Endodermal cell (in vitro differentiated cells): Measurements from ENCODE around the gene KCNB1. TPM values are rescaled to one million over a fixed set of nuclear protein-coding genes. Genes with fewer than 3 reads are reported as not detected.

ENCODE experiments used
- DNase-seq: peaks from one replicate; pipeline ENCODE4 v3.0.0-alpha.2; 2017
- H3K27ac ChIP-seq: 2 replicates; pipeline ENCODE4 v1.5.1; 2013; ENCODE audit warnings: mild to moderate bottlenecking, low read depth, low read length, moderate library complexity
- H3K27me3 ChIP-seq: 2 replicates; pipeline ENCODE4 v1.6.1; 2013; ENCODE audit warnings: mild to moderate bottlenecking, low read length, moderate library complexity; ENCODE audit not compliant: insufficient read depth, control insufficient read depth, poor library complexity, severe bottlenecking
- H3K36me3 ChIP-seq: 2 replicates; pipeline ENCODE4 v1.7.0; 2013; ENCODE audit warnings: mild to moderate bottlenecking, low read length, moderate library complexity; ENCODE audit not compliant: control insufficient read depth, insufficient read depth
- H3K4me1 ChIP-seq: one replicate; pipeline ENCODE4 v1.7.0; 2013; ENCODE audit warnings: low read length; ENCODE audit not compliant: control insufficient read depth, insufficient read depth
- H3K4me3 ChIP-seq: 2 replicates; pipeline ENCODE4 v1.5.1; 2013; ENCODE audit warnings: mild to moderate bottlenecking, low read length, moderate library complexity
- H3K9ac ChIP-seq: 2 replicates; pipeline ENCODE4 v1.6.1; 2013; ENCODE audit warnings: mild to moderate bottlenecking, low read length, moderate library complexity; ENCODE audit not compliant: poor library complexity, severe bottlenecking; ENCODE audit errors: extremely low read depth
- H3K9me3 ChIP-seq: 2 replicates; pipeline ENCODE4 v1.6.1; 2013; ENCODE audit warnings: mild to moderate bottlenecking, low read length, moderate library complexity; ENCODE audit not compliant: control insufficient read depth
- H3K27ac Mint-ChIP-seq: 2 replicates; pipeline ENCODE4 v1.8.0; 2020; ENCODE audit warnings: mixed read lengths
- H3K27me3 Mint-ChIP-seq: 2 replicates; pipeline ENCODE4 v1.8.0; 2021; ENCODE audit warnings: mild to moderate bottlenecking, mixed read lengths; ENCODE audit not compliant: insufficient read depth
- H3K36me3 Mint-ChIP-seq: 2 replicates; pipeline ENCODE4 v1.8.0; 2020; ENCODE audit warnings: low read depth, mixed read lengths
- H3K4me1 Mint-ChIP-seq: 2 replicates; pipeline ENCODE4 v1.8.0; 2020; ENCODE audit warnings: mixed read lengths
- H3K4me3 Mint-ChIP-seq: 2 replicates; pipeline ENCODE4 v1.8.0; 2020; ENCODE audit warnings: mild to moderate bottlenecking, moderate library complexity, mixed read lengths
- H3K9me3 Mint-ChIP-seq: 2 replicates; pipeline ENCODE4 v1.8.0; 2020; ENCODE audit warnings: mild to moderate bottlenecking, mixed read lengths
- CTCF ChIP-seq: fragments of 200-600 bp; sonication (generic); conservative IDR thresholded peaks from 2 replicates; pipeline ENCODE4 v1.5.0; 2021; ENCODE audit warnings: antibody characterized with exemption, mild to moderate bottlenecking
- WGBS, 2 experiments: methylation state at CpG; one replicate each; pipeline versions ENCODE4 v1.1.5 to v1.1.7; 2013; ENCODE audit warnings: missing lambda C conversion rate in 2 of 2, mixed read lengths in 1 of 2; ENCODE audit not compliant: insufficient coverage in 1 of 2, insufficient read length in 1 of 2; 5-methylcytosine and 5-hydroxymethylcytosine counted together
- total RNA-seq, 2 donors: library from RNA; stranded (reverse); fragmentation: NEBNext Ultra II Directional in 1 of 2; extraction: Animal tissue kit (Norgen Biotek cat#: 25700) in 1 of 2; gene quantifications; 2 replicates in 1 of 2; 3 replicates in 1 of 2; pipeline ENCODE4 v1.2.1, GENCODE V29; 2021

The KCNB1 gene
- total RNA-seq, 2 donors from 2014 or later = 0.46 to 0.84 TPM

- H3K27me3 ChIP-seq = peaks cover 10% of the 10 kb centered on the region
- no peak overlapping the region for H3K27ac ChIP-seq
- no peak overlapping the region for H3K9ac ChIP-seq
- Mint-ChIP-seq H3K4me1 (peaks cover 9% of the 10 kb centered on the region), H3K9me3 (no peaks in the 10 kb centered on the region), H3K4me3 (no peak overlapping the region), H3K36me3 (no peaks in the 10 kb centered on the region), H3K27me3 (peaks cover 15% of the 10 kb centered on the region), H3K27ac (no peak overlapping the region)
- no peak for DNase-seq
- WGBS, 2 experiments = 60 to 79% methylated on average over 4 to 7 of the region's 7 CpGs
- no peaks in the 10 kb centered on the region for H3K36me3 ChIP-seq
- no peak for TF ChIP-seq CTCF
- no peak overlapping the region for H3K4me3 ChIP-seq
- no peaks in the 10 kb centered on the region for H3K9me3 ChIP-seq
- H3K4me1 ChIP-seq = peaks cover 10% of the 10 kb centered on the region
These were observed 4.2 kb downstream of the KCNB1 start for GRCh38 chr20:49478266-49478665.

DNA sequence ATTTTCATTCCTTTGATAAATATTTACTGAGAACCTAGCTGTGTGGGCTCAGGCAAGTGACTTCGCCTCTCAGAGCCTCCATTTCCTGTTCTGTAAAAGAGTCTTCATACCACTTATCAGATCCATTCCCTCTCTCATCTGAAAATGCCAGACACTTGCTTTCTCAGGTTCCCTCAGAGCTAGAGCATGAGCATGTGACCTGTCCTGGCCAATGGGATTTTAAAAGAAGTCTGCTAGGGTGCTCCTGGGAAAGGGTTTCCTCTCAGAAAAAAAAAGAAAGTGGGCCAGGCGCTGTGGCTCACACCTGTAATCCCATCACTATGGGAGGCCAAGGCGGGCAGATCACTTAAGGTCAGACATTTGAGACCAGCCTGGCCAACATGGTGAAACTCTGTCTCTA lies 5.3 kb downstream of the KCNB1 start:
- peaks cover 10% of the 10 kb centered on the region for H3K4me1 ChIP-seq
- H3K4me3 Mint-ChIP-seq = no peak overlapping the region
- no peak overlapping the region for H3K4me3 ChIP-seq
- H3K4me1 Mint-ChIP-seq = peaks cover 9% of the 10 kb centered on the region
- H3K27ac Mint-ChIP-seq = no peak overlapping the region
- no peak overlapping the region for H3K27ac ChIP-seq
- no peaks in the 10 kb centered on the region for H3K9me3 ChIP-seq
- H3K27me3 Mint-ChIP-seq = peaks cover 11% of the 10 kb centered on the region
- no peaks in the 10 kb centered on the region for H3K36me3 Mint-ChIP-seq
- TF ChIP-seq CTCF = no peak
- peaks cover 6% of the 10 kb centered on the region for H3K27me3 ChIP-seq
- DNase-seq = peak; percentile 65
- 88 to 93% methylated on average over 2 to 3 of the region's 3 CpGs for WGBS, 2 experiments
- H3K36me3 ChIP-seq = no peaks in the 10 kb centered on the region
- H3K9me3 Mint-ChIP-seq = no peaks in the 10 kb centered on the region
- no peak overlapping the region for H3K9ac ChIP-seq

DNA sequence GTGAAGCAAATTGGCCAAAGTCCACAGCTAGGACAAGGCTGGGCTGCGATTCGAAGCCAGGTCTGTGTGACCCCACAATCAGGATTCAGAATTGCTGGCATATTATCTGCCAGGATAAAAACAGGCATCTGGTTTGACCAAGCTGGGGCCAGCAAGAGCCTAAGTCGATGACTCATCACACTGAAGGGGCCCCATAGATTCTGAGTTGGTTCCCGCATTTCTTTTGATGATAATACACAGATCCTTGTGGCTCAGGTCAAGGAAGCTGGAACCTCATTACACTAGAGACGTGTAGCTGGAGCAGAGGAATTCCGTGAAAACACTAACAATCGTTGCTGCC lies 6.5 kb downstream of the KCNB1 start:
- Mint-ChIP-seq H3K4me1 (peaks cover 9% of the 10 kb centered on the region), H3K27me3 (peaks cover 5% of the 10 kb centered on the region)

More for the DNA sequence above, 6.5 kb downstream of the KCNB1 start:
- no peak overlapping the region for H3K27ac ChIP-seq
- H3K36me3 ChIP-seq = no peaks in the 10 kb centered on the region
- Mint-ChIP-seq H3K27ac (no peak overlapping the region), H3K9me3 (no peaks in the 10 kb centered on the region), H3K36me3 (no peaks in the 10 kb centered on the region), H3K4me3 (no peak overlapping the region)
- peaks cover 10% of the 10 kb centered on the region for H3K4me1 ChIP-seq
- no peak for TF ChIP-seq CTCF
- no peak overlapping the region for H3K9ac ChIP-seq
- WGBS, 2 experiments = 90% methylated on average over 6 to 7 of the region's 7 CpGs
- no peaks in the 10 kb centered on the region for H3K9me3 ChIP-seq
- no peak for DNase-seq
- no peak overlapping the region for H3K4me3 ChIP-seq
- peaks cover 3% of the 10 kb centered on the region for H3K27me3 ChIP-seq
